ENCODE results near the gene RBMS1. TPM values are rescaled to one million over a fixed set of nuclear protein-coding genes. Genes with fewer than 3 reads are reported as not detected.

The RBMS1 gene
- total RNA-seq, 1 experiment from 2014 or later: 61.9 TPM

- TF ChIP-seq CTCF (IDR thresholded peaks at IDR 0.05; ENCODE audit: unreplicated experiment): no peak
- TSS peak; percentile 96 for BruUV-seq (replicated peaks)
- peak; percentile 15 for DNase-seq
- CTCF ChIA-PET: interaction anchor here (0.8 to 2.4 kb wide), 16 partner anchors 9 to 804 kb away, joined by 3 to 29 read pairs (median 4); no protein-coding TSS in a partner anchor
- H3K27me3 Mint-ChIP-seq (ENCODE audit: unreplicated experiment): no peaks in the 10 kb centered on the region
- H3K36me3 Mint-ChIP-seq (ENCODE audit: insufficient read depth, unreplicated experiment): peaks cover 64% of the 10 kb centered on the region
- H3K4me3 Mint-ChIP-seq (ENCODE audit: low read depth, unreplicated experiment): peak overlapping the region; percentile 76
- intact Hi-C loops (cut with micrococcal nuclease; ENCODE audit: unreplicated experiment): loop anchor here (2.0 to 5.0 kb wide), 2 partner anchors 19 to 64 kb away; no protein-coding TSS in a partner anchor
- H3K9me3 Mint-ChIP-seq (ENCODE audit: low read depth, unreplicated experiment): no peaks in the 10 kb centered on the region
- H3K4me1 Mint-ChIP-seq (ENCODE audit: low read depth, unreplicated experiment): peaks cover 77% of the 10 kb centered on the region
- peak overlapping the region; percentile 99 for H3K27ac Mint-ChIP-seq (ENCODE audit: unreplicated experiment)
Observed at GRCh38 chr2:160271171-160272086, 222.2 kb downstream of the RBMS1 start.

- intact Hi-C loops (cut with micrococcal nuclease; ENCODE audit: unreplicated experiment): loop anchor here (1.0 to 5.0 kb wide), 3 partner anchors 18 to 63 kb away; no protein-coding TSS in a partner anchor
- no peaks in the 10 kb centered on the region for H3K27me3 Mint-ChIP-seq (ENCODE audit: unreplicated experiment)
- DNase-seq: peak; percentile 80
- CTCF ChIA-PET: interaction anchor here (0.7 to 2.4 kb wide), 24 partner anchors 9 to 805 kb away, joined by 3 to 29 read pairs (median 4); no protein-coding TSS in a partner anchor
- peaks cover 74% of the 10 kb centered on the region for H3K4me1 Mint-ChIP-seq (ENCODE audit: low read depth, unreplicated experiment)
- peak overlapping the region; percentile 76 for H3K4me3 Mint-ChIP-seq (ENCODE audit: low read depth, unreplicated experiment)
- H3K9me3 Mint-ChIP-seq (ENCODE audit: low read depth, unreplicated experiment): no peaks in the 10 kb centered on the region
- H3K36me3 Mint-ChIP-seq (ENCODE audit: insufficient read depth, unreplicated experiment): peaks cover 59% of the 10 kb centered on the region
- TF ChIP-seq CTCF (IDR thresholded peaks at IDR 0.05; ENCODE audit: unreplicated experiment): no peak
- BruUV-seq (replicated peaks): no TSS peak
- H3K27ac Mint-ChIP-seq (ENCODE audit: unreplicated experiment): peak overlapping the region; percentile 99
Observed at GRCh38 chr2:160270571-160271113, 223.0 kb downstream of the RBMS1 start.

GRCh38 chr2:160269803-160270570, 223.6 kb downstream of the RBMS1 start:
- H3K9me3 Mint-ChIP-seq (ENCODE audit: low read depth, unreplicated experiment): no peaks in the 10 kb centered on the region
- BruUV-seq (replicated peaks): no TSS peak
- CTCF ChIA-PET: interaction anchor here (0.7 to 2.4 kb wide), 25 partner anchors 10 to 794 kb away, joined by 3 to 29 read pairs (median 4); no protein-coding TSS in a partner anchor
- peaks cover 54% of the 10 kb centered on the region for H3K36me3 Mint-ChIP-seq (ENCODE audit: insufficient read depth, unreplicated experiment)
- peak overlapping the region; percentile 76 for H3K4me3 Mint-ChIP-seq (ENCODE audit: low read depth, unreplicated experiment)
- peaks cover 72% of the 10 kb centered on the region for H3K4me1 Mint-ChIP-seq (ENCODE audit: low read depth, unreplicated experiment)
- intact Hi-C loops (cut with micrococcal nuclease; ENCODE audit: unreplicated experiment): loop anchor here (1.0 to 5.0 kb wide), 3 partner anchors 17 to 63 kb away; no protein-coding TSS in a partner anchor
- DNase-seq: peak; percentile 88
- H3K27ac Mint-ChIP-seq (ENCODE audit: unreplicated experiment): peak overlapping the region; percentile 99
- no peaks in the 10 kb centered on the region for H3K27me3 Mint-ChIP-seq (ENCODE audit: unreplicated experiment)
- peak; percentile 62 for TF ChIP-seq CTCF (IDR thresholded peaks at IDR 0.05; ENCODE audit: unreplicated experiment)

- CTCF ChIA-PET: interaction anchor here (0.9 to 2.4 kb wide), 12 partner anchors 15 to 701 kb away, joined by 3 to 29 read pairs (median 6); no protein-coding TSS in a partner anchor
- peaks cover 69% of the 10 kb centered on the region for H3K4me1 Mint-ChIP-seq (ENCODE audit: low read depth, unreplicated experiment)
- peak overlapping the region; percentile 99 for H3K27ac Mint-ChIP-seq (ENCODE audit: unreplicated experiment)
- H3K27me3 Mint-ChIP-seq (ENCODE audit: unreplicated experiment): no peaks in the 10 kb centered on the region
- TSS peak; percentile 30 for BruUV-seq (replicated peaks)
- TF ChIP-seq CTCF (IDR thresholded peaks at IDR 0.05; ENCODE audit: unreplicated experiment): no peak
- H3K4me3 Mint-ChIP-seq (ENCODE audit: low read depth, unreplicated experiment): peak overlapping the region; percentile 76
- DNase-seq: no peak
- peaks cover 54% of the 10 kb centered on the region for H3K36me3 Mint-ChIP-seq (ENCODE audit: insufficient read depth, unreplicated experiment)
- H3K9me3 Mint-ChIP-seq (ENCODE audit: low read depth, unreplicated experiment): no peaks in the 10 kb centered on the region
- intact Hi-C loops (cut with micrococcal nuclease; ENCODE audit: unreplicated experiment): no loop called here
Observed at GRCh38 chr2:160269365-160269764, 224.2 kb downstream of the RBMS1 start.

Measured in Calu3 (cell line).